Ovary (tissue), 9 donors: Measurements from ENCODE around the gene EHMT1. TPM values are rescaled to one million over a fixed set of nuclear protein-coding genes. Genes with fewer than 3 reads are reported as not detected.
A peak's percentile ranks its signal among the peaks of the same experiment; 100 is the strongest.

Source experiments
- DNase-seq, 5 donors: peaks; one replicate each; pipeline ENCODE4 v3.0.0-alpha.2; 2019 to 2020
- H3K27ac ChIP-seq, 2 donors: fragments of 200-600 bp; one replicate each; pipeline versions ENCODE4 v1.5.1 to v1.8.0; 2019 to 2022
- H3K27me3 ChIP-seq: fragments of 200-600 bp; one replicate; pipeline ENCODE4 v1.8.0; 2022
- H3K36me3 ChIP-seq: fragments of 200-600 bp; sonication (generic); one replicate; pipeline ENCODE4 v1.5.1; 2019
- H3K4me1 ChIP-seq: one replicate; pipeline ENCODE4 v1.8.1; 2013; ENCODE audit warnings: mild to moderate bottlenecking, moderate library complexity; ENCODE audit not compliant: insufficient read depth
- H3K4me3 ChIP-seq: fragments of 200-600 bp; sonication (generic); one replicate; pipeline ENCODE4 v1.5.1; 2017
- H3K9me3 ChIP-seq, 2 donors: fragments of 200-600 bp in 1 of 2; sonication (generic) in 1 of 2; one replicate each; pipeline versions ENCODE4 v1.5.1 to v1.8.1; 2013 to 2019; ENCODE audit warnings: mild to moderate bottlenecking in 1 of 2, moderate library complexity in 1 of 2
- CTCF ChIP-seq, 3 donors: fragments of 450-650 bp in 2 of 3; fragments of 200-600 bp in 1 of 3; IDR thresholded peaks; one replicate each; pipeline versions ENCODE4 v1.5.1 to v1.8.0; 2016 to 2022; ENCODE audit warnings: antibody characterized with exemption in 3 of 3, mild to moderate bottlenecking in 1 of 3
- EP300 ChIP-seq: sonication (generic); formaldehyde crosslinking; IDR thresholded peaks from one replicate; pipeline ENCODE4 v1.6.1; 2017; ENCODE audit warnings: antibody characterized with exemption
- POLR2A ChIP-seq: fragments of 450-650 bp; IDR thresholded peaks from one replicate; pipeline ENCODE4 v1.6.1; 2017; ENCODE audit warnings: antibody characterized with exemption, mild to moderate bottlenecking, moderate library complexity
- WGBS, 3 donors: extraction: QIAGEN DNeasy Blood & Tissue Kit in 1 of 3; methylation state at CpG; one replicate each; pipeline versions ENCODE4 v1.1.5 to v1.1.7; 2013 to 2017; 5-methylcytosine and 5-hydroxymethylcytosine counted together
- intact Hi-C, 4 donors: fragments of 100-400 bp; cut with DNase I; formaldehyde crosslinking; loops; one replicate each; pipeline versions ENCODE4 v1.11.0 to v1.15.1; 2022 to 2023
- polyA plus RNA-seq, 2 donors: library from polyadenylated mRNA; stranded (reverse); fragments of 200-250 nt in 1 of 2; fragments of 350-450 nt in 1 of 2; fragmentation: Illumina TruSeq in 1 of 2; extraction: RNeasy Lipid Tissue Mini Kit (QIAGEN cat#74804) in 1 of 2; gene quantifications; one replicate each; pipeline ENCODE4 v1.2.3, GENCODE V29; 2013 to 2014
- total RNA-seq, 7 donors: library from RNA; depleted of rRNA in 2 of 7; stranded (reverse); fragments of >200 nt in 2 of 7; fragmentation: NEBNext Ultra II Directional in 3 of 7; extraction: Animal tissue kit (Norgen Biotek cat#: 25700) in 3 of 7; gene quantifications; one replicate each; pipeline versions ENCODE4 v1.1.0 to v1.2.4, GENCODE V29; 2016 to 2023
- donor health status: DM: no; HTN: no; CAD: no; lungs with moderate emphysema.
- donor health status: DM: no; HTN: no; CAD: no.
- donor health status: Bipolar disorder and iron deficiency.
- donor health status: DM: yes; HTN: yes; CAD: no.
- donor health status: DM: no; HTN: no; CAD: no.
- donor health status: DM: yes; HTN: yes; CAD: no.

EHMT1 gene
- total and polyA plus RNA-seq, 9 donors: 40.8 to 98.5 (median 77.9) TPM

GRCh38 chr9:137783521-137783920 lies 164.7 kb downstream of the EHMT1 start:
- TF ChIP-seq CTCF (IDR thresholded peaks at IDR 0.05) (no peak), EP300 (no peak), POLR2A (no peak)
- Histone ChIP-seq H3K4me3 (no peak overlapping the region), H3K27me3 (no peaks in the 10 kb centered on the region), H3K4me1 (no peaks in the 10 kb centered on the region), H3K36me3 (no peaks in the 10 kb centered on the region), H3K9me3 (no peaks in the 10 kb centered on the region), H3K27ac (peak overlapping the region in 1 of 2 donors; percentile 21)
- intact Hi-C loops: no loop called here
- DNase-seq: no peak
- 51 to 86% (median 71%) methylated on average over 12 of the region's 12 CpGs for WGBS, 3 donors

GRCh38 chr9:137784046-137784445 lies 165.2 kb downstream of the EHMT1 start:
- intact Hi-C loops: no loop called here
- no peaks in the 10 kb centered on the region for H3K9me3 ChIP-seq
- TF ChIP-seq POLR2A: no peak
- no peak for TF ChIP-seq EP300
- TF ChIP-seq CTCF (IDR thresholded peaks at IDR 0.05): no peak
- H3K4me3 ChIP-seq: no peak overlapping the region
- H3K27me3 ChIP-seq: no peaks in the 10 kb centered on the region
- peak overlapping the region in 1 of 2 donors; percentile 21 for H3K27ac ChIP-seq
- peak in 1 of 5 donors; percentile 14 for DNase-seq
- no peaks in the 10 kb centered on the region for H3K36me3 ChIP-seq
- H3K4me1 ChIP-seq: no peaks in the 10 kb centered on the region
- WGBS, 3 donors: 59 to 70% (median 68%) methylated on average over 12 of the region's 12 CpGs

- H3K9me3 ChIP-seq: no peaks in the 10 kb centered on the region
- H3K27me3 ChIP-seq: no peaks in the 10 kb centered on the region
- no peaks in the 10 kb centered on the region for H3K36me3 ChIP-seq
- no peak overlapping the region for H3K4me3 ChIP-seq
- intact Hi-C loops: no loop called here
- DNase-seq: no peak
- TF ChIP-seq EP300 (no peak), CTCF (IDR thresholded peaks at IDR 0.05) (no peak), POLR2A (no peak)
- no peak overlapping the region for H3K27ac ChIP-seq
- 80 to 91% (median 87%) methylated on average over 20 of the region's 20 CpGs for WGBS, 3 donors
- H3K4me1 ChIP-seq: no peaks in the 10 kb centered on the region
Observed at GRCh38 chr9:137784641-137785513, 166.1 kb downstream of the EHMT1 start.

- Histone ChIP-seq H3K4me1 (no peaks in the 10 kb centered on the region), H3K27ac (no peak overlapping the region), H3K9me3 (no peaks in the 10 kb centered on the region), H3K4me3 (no peak overlapping the region), H3K36me3 (no peaks in the 10 kb centered on the region), H3K27me3 (no peaks in the 10 kb centered on the region)
- intact Hi-C loops: no loop called here
- no peak for DNase-seq
- 60 to 68% (median 61%) methylated on average over 16 of the region's 16 CpGs for WGBS, 3 donors
- TF ChIP-seq CTCF (IDR thresholded peaks at IDR 0.05) (no peak), EP300 (no peak), POLR2A (no peak)
Observed at GRCh38 chr9:137785704-137786161, 166.9 kb downstream of the EHMT1 start.
